K562 (cell line): ENCODE measurements around the gene PCBD2. TPM values are rescaled to one million over a fixed set of nuclear protein-coding genes. Genes with fewer than 3 reads are reported as not detected.

Experiments
- ARID3A ChIP-seq: IDR thresholded peaks from 2 replicates; pipeline ENCODE4 v1.6.1; 2012; ENCODE audit warnings: low read depth, low read length, improper control_type of control experiment, borderline replicate concordance
- ATF4 ChIP-seq: fragments of 450-650 bp; formaldehyde crosslinking; IDR thresholded peaks from 2 replicates; pipeline ENCODE4 v1.4.0; 2022; ENCODE audit warnings: mild to moderate bottlenecking, moderate library complexity
- CBX5 ChIP-seq: IDR thresholded peaks from 2 replicates; pipeline ENCODE4 v1.6.1; 2014; ENCODE audit warnings: low read depth, borderline replicate concordance
- CBX8 ChIP-seq: fragments of 200-600 bp; sonication (generic); IDR thresholded peaks from 2 replicates; pipeline ENCODE4 v1.6.1; 2012; ENCODE audit warnings: borderline replicate concordance, mixed run types, low read depth, mild to moderate bottlenecking, moderate library complexity, mixed read lengths, low read length, control low read depth, inconsistent platforms; ENCODE audit not compliant: poor library complexity, severe bottlenecking; ENCODE audit errors: extremely low read depth
- COPS2 ChIP-seq: fragments of 450-650 bp; conservative IDR thresholded peaks from 2 replicates; pipeline ENCODE4 v1.6.1; 2016; ENCODE audit warnings: mild to moderate bottlenecking, moderate library complexity
- HNRNPK ChIP-seq: fragments of 200-400 bp; formaldehyde crosslinking; IDR thresholded peaks from one replicate; pipeline ENCODE4 v1.6.1; 2018; ENCODE audit warnings: mild to moderate bottlenecking, low read depth, low read length; ENCODE audit not compliant: poor library complexity, severe bottlenecking
- MECOM ChIP-seq: fragments of 250-450 bp; sonication (Bioruptor Pico); IDR thresholded peaks from 2 replicates; pipeline ENCODE4 v1.8.0; 2022; ENCODE audit warnings: inconsistent platforms
- MLLT1 ChIP-seq, 2 experiments: fragments of 450-650 bp; IDR thresholded peaks; 2 replicates each; pipeline ENCODE4 v1.6.1; 2016
- PATZ1 ChIP-seq: fragments of 250-450 bp; sonication (Bioruptor Pico); IDR thresholded peaks from 2 replicates; pipeline ENCODE4 v1.5.0; 2020; ENCODE audit warnings: mild to moderate bottlenecking, borderline replicate concordance
- SIRT6 ChIP-seq: IDR thresholded peaks from one replicate; pipeline ENCODE4 v1.6.1; 2012; ENCODE audit warnings: low read depth, mild to moderate bottlenecking, control low read depth, inconsistent platforms, low read length, moderate library complexity
- SMARCE1 ChIP-seq: fragments of 450-650 bp; IDR thresholded peaks from 2 replicates; pipeline ENCODE4 v1.7.1; 2016; ENCODE audit warnings: mild to moderate bottlenecking
- TCF7L2 ChIP-seq: fragments of 150-350 bp; IDR thresholded peaks from 2 replicates; pipeline ENCODE4 v1.6.1; 2016; ENCODE audit warnings: low read depth, mild to moderate bottlenecking, low read length, moderate library complexity
- XRCC3 ChIP-seq: fragments of 450-650 bp; IDR thresholded peaks from 2 replicates; pipeline ENCODE4 v1.6.1; 2017; ENCODE audit warnings: mild to moderate bottlenecking, moderate library complexity
- ZBTB7A ChIP-seq: IDR thresholded peaks from 2 replicates; pipeline ENCODE4 v1.6.1; 2011; ENCODE audit warnings: low read depth, mild to moderate bottlenecking, low read length, moderate library complexity, borderline replicate concordance; ENCODE audit not compliant: control insufficient read depth
- ZKSCAN1 ChIP-seq: fragments of 150-350 bp; IDR thresholded peaks from 2 replicates; pipeline ENCODE4 v1.6.1; 2016; ENCODE audit warnings: low read depth, low read length
- ZNF175 ChIP-seq: fragments of 200-800 bp; sonication (Bioruptor generic); IDR thresholded peaks from 2 replicates; pipeline ENCODE4 v1.6.1; 2016; ENCODE audit warnings: low read depth, mild to moderate bottlenecking, missing genetic modification characterization, missing compliant biosample characterization
- ZNF24 ChIP-seq: fragments of 450-650 bp; IDR thresholded peaks from 2 replicates; pipeline ENCODE4 v1.6.1; 2016
- ZNF311 ChIP-seq: fragments of 250-450 bp; sonication (Bioruptor Pico); IDR thresholded peaks from 2 replicates; pipeline ENCODE4 v1.4.0; 2020; ENCODE audit warnings: mild to moderate bottlenecking, moderate library complexity
- ZNF449 ChIP-seq: fragments of 250-450 bp; sonication (Bioruptor Pico); IDR thresholded peaks from 2 replicates; pipeline ENCODE4 v1.8.0; 2022; ENCODE audit warnings: moderate library complexity, mild to moderate bottlenecking, inconsistent platforms
- ZNF551 ChIP-seq: fragments of 250-450 bp; sonication (Bioruptor Pico); IDR thresholded peaks from 2 replicates; pipeline ENCODE4 v1.5.0; 2021; ENCODE audit warnings: mild to moderate bottlenecking, moderate library complexity
- ZNF778 ChIP-seq: fragments of 450-650 bp; formaldehyde crosslinking; IDR thresholded peaks from 2 replicates; pipeline ENCODE4 v1.4.0; 2020; ENCODE audit warnings: mild to moderate bottlenecking, moderate library complexity
- polyA plus RNA-seq, 8 experiments: library from polyadenylated mRNA; depleted of rRNA in 4 of 8; stranded (reverse) in 5 of 8; unstranded in 3 of 8; fragments of >200 nt; fragmentation: Nextera tagmentation in 2 of 8; fragmentation: Illumina TruSeq in 1 of 8; extraction: Ambion mirVana in 2 of 8; extraction: Trizol in 1 of 8; gene quantifications; 2 replicates each; pipeline versions ENCODE4 v1.2.1 to v1.2.3, GENCODE V29; 2011 to 2014; ENCODE audit warnings: inconsistent platforms in 1 of 8, missing spikeins in 1 of 8
- total RNA-seq, 7 experiments: library from RNA; depleted of rRNA in 6 of 7; stranded (reverse); fragments of >200 nt in 6 of 7; fragmentation: Illumina TruSeq in 2 of 7; extraction: Trizol in 2 of 7; gene quantifications; 2 replicates each; pipeline versions ENCODE4 v1.2.1 to v1.2.3, GENCODE V29; 2011 to 2021; ENCODE audit warnings: low replicate concordance in 1 of 7

Gene PCBD2
- total and polyA plus RNA-seq, 9 of the 15 experiments (the other 6 are each of a cell fraction or from before 2014, with no cell fraction given), result 5.2 to 13.8 (median 7.8) TPM

GRCh38 chr5:134904610-134905245 is at the start of gene PCBD2 (continued):
- TF ChIP-seq CBX8 (no peak), ARID3A (no peak; the same call in 1 of the 2 replicates), ATF4 (0 out of 2 replicates have a peak, but pooled peaks have one; percentile 17), ZNF175 (no peak), XRCC3 (no peak), MECOM (no peak), MLLT1 (IDR thresholded peaks at IDR 0.05) (no peak), CBX5 (no peak), COPS2 (no peak), HNRNPK (peak; percentile 63), ZNF449 (no peak), ZNF551 (CRISPR knock-in tag) (no peak), SIRT6 (no peak), ZKSCAN1 (no peak; the same call in none of the 2 replicates), ZBTB7A (0 out of 2 replicates have a peak, but pooled peaks have one; percentile 2), ZNF24 (peak; percentile 69), PATZ1 (CRISPR knock-in tag) (no peak), ZNF311 (CRISPR knock-in tag) (no peak), ZNF778 (CRISPR knock-in tag) (no peak), TCF7L2 (no peak), SMARCE1 (no peak)
